ENCODE results near the gene WAPL.
A peak's percentile ranks its signal among the peaks of the same experiment; 100 is the strongest.

WAPL gene

GRCh38 chr10:86522510-86522855, 891 bp upstream of the WAPL start:
- no peak for DNase-seq

- peak; percentile 32 for DNase-seq
Measured at GRCh38 chr10:86520871-86521677, 518 bp downstream of the WAPL start.

GRCh38 chr10:86518781-86519180, 2.8 kb downstream of the WAPL start:
- no peak for DNase-seq

GRCh38 chr10:86512137-86512536, 9.5 kb downstream of the WAPL start:
- no peak for DNase-seq

- DNase-seq = no peak
Measured at GRCh38 chr10:86511027-86511865, 10.3 kb downstream of the WAPL start.

- DNase-seq = no peak
Measured at GRCh38 chr10:86509145-86509544, 12.4 kb downstream of the WAPL start.

GRCh38 chr10:86508217-86508616, 13.4 kb downstream of the WAPL start:
- no peak for DNase-seq

- DNase-seq = no peak
Measured at GRCh38 chr10:86506499-86506898, 15.1 kb downstream of the WAPL start.

- DNase-seq = no peak
Measured at GRCh38 chr10:86506062-86506461, 15.5 kb downstream of the WAPL start.

- DNase-seq = no peak
Measured at GRCh38 chr10:86504510-86504909, 17.1 kb downstream of the WAPL start.

- no peak for DNase-seq
Measured at GRCh38 chr10:86500846-86501245, 20.7 kb downstream of the WAPL start.

GRCh38 chr10:86498598-86498997, 23.0 kb downstream of the WAPL start:
- DNase-seq = no peak

GRCh38 chr10:86497621-86498020, 24.0 kb downstream of the WAPL start:
- DNase-seq = peak; percentile 38

- DNase-seq = no peak
Measured at GRCh38 chr10:86489960-86490612, 31.5 kb downstream of the WAPL start.

GRCh38 chr10:86489071-86489810, 32.4 kb downstream of the WAPL start:
- DNase-seq = no peak

GRCh38 chr10:86486856-86487255, 34.7 kb downstream of the WAPL start:
- no peak for DNase-seq

- DNase-seq = no peak
Measured at GRCh38 chr10:86483664-86484063, 37.9 kb downstream of the WAPL start.

GRCh38 chr10:86481761-86482160, 39.8 kb downstream of the WAPL start:
- no peak for DNase-seq

- peak; percentile 30 for DNase-seq
Measured at GRCh38 chr10:86480571-86480970, 41.0 kb downstream of the WAPL start.

GRCh38 chr10:86472061-86472460, 49.5 kb downstream of the WAPL start:
- no peak for DNase-seq

GRCh38 chr10:86461963-86462804, 59.4 kb downstream of the WAPL start:
- DNase-seq = no peak

- DNase-seq = peak; percentile 36
Measured at GRCh38 chr10:86451604-86451960, 70.0 kb downstream of the WAPL start.

Measured in kidney glomerular epithelial cell (primary cell).